Fibroblast of lung (primary cell): Measurements from ENCODE around the gene MREG.

ENCODE experiments used
- CTCF ChIP-seq, 2 donors: IDR thresholded peaks in 1 of 2; conservative IDR thresholded peaks in 1 of 2; 1 replicate in 1 of 2; 2 replicates in 1 of 2; pipeline ENCODE4 v1.5.1; 2011 to 2012; ENCODE audit warnings: low read length in 2 of 2, control low read depth in 1 of 2, inconsistent platforms in 1 of 2, low read depth in 1 of 2, mild to moderate bottlenecking in 1 of 2
- EZH2 ChIP-seq: IDR thresholded peaks from 2 replicates; pipeline ENCODE4 v1.5.1; 2012; ENCODE audit warnings: low read length, control low read depth, mild to moderate bottlenecking; ENCODE audit errors: missing control alignments

GRCh38 chr2:215930505-215931253 lies 82.7 kb downstream of the MREG start:
- no peak for TF ChIP-seq CTCF (conservative IDR thresholded peaks at IDR 0.05 in 1 of 2, IDR thresholded peaks at IDR 0.05 in 1 of 2; ENCODE audit: low read depth in 1 of 2, low read length in 2 of 2)
- no peak for TF ChIP-seq EZH2
